AG04450 (cell line): ENCODE measurements around the gene COBLL1. TPM values are rescaled to one million over a fixed set of nuclear protein-coding genes. Genes with fewer than 3 reads are reported as not detected.

ENCODE experiments used
- CTCF ChIA-PET: fragments of 300-600, 350-600 bp; formaldehyde crosslinking; extraction: SDS; loops from one replicate; lab custom pipeline; 2022; ENCODE audit warnings: antibody characterized with exemption, inconsistent platforms; lab: Charles Lee
- POLR2A ChIA-PET: fragments of 350-600 bp; formaldehyde crosslinking; extraction: SDS; loops from one replicate; lab custom pipeline; 2021; ENCODE audit warnings: antibody characterized with exemption, inconsistent platforms; lab: Yijun Ruan, JAX
- DNase-seq: peaks from one replicate; pipeline ENCODE4 v3.0.0-alpha.2; 2011; ENCODE audit warnings: low read depth, low spot score
- H3K27ac ChIP-seq: one replicate; pipeline ENCODE4 v1.5.1; 2012; ENCODE audit warnings: low read depth, low read length, control low read depth
- H3K27me3 ChIP-seq: one replicate; pipeline ENCODE4 v1.6.0; 2012; ENCODE audit warnings: low read length; ENCODE audit not compliant: control insufficient read depth, insufficient read depth
- H3K4me3 ChIP-seq: 2 replicates; pipeline ENCODE4 v1.5.1; 2011; ENCODE audit warnings: mild to moderate bottlenecking, low read depth, low read length, control low read depth
- H3K9me3 ChIP-seq: 2 replicates; pipeline ENCODE4 v1.5.1; 2012; ENCODE audit warnings: low read length; ENCODE audit not compliant: control insufficient read depth, insufficient read depth
- CTCF ChIP-seq: IDR thresholded peaks from 2 replicates; pipeline ENCODE4 v1.5.1; 2011; ENCODE audit warnings: low read depth, low read length, control low read depth, inconsistent platforms
- polyA plus RNA-seq: library from polyadenylated mRNA; depleted of rRNA; stranded (reverse); fragments of >200 nt; gene quantifications from 2 replicates; pipeline ENCODE4 v1.2.3, GENCODE V29; 2011

COBLL1 gene
- polyA plus RNA-seq, 1 experiment, result 0.79 TPM

- no peak for TF ChIP-seq CTCF
- Histone ChIP-seq H3K27me3 (peaks cover 7% of the 10 kb centered on the region), H3K27ac (no peak overlapping the region), H3K9me3 (no peaks in the 10 kb centered on the region), H3K4me3 (peak overlapping the region; percentile 70)
- CTCF ChIA-PET, result interaction anchor here (0.6 to 2.2 kb wide), 5 partner anchors 11 to 1628 kb away, joined by 3 to 29 read pairs (median 10); no protein-coding TSS in a partner anchor
- POLR2A ChIA-PET, result no interaction called here
- DNase-seq, result no peak
These were observed 1.1 kb downstream of the COBLL1 start for GRCh38 chr2:164840458-164840929.

- CTCF ChIA-PET, result interaction anchor here (0.6 to 0.7 kb wide), 2 partner anchors 121 to 1628 kb away, joined by 3 to 8 read pairs; no protein-coding TSS in a partner anchor
- no peak overlapping the region for H3K4me3 ChIP-seq
- DNase-seq, result no peak
- POLR2A ChIA-PET, result no interaction called here
- H3K9me3 ChIP-seq, result no peaks in the 10 kb centered on the region
- peaks cover 7% of the 10 kb centered on the region for H3K27me3 ChIP-seq
- H3K27ac ChIP-seq, result no peak overlapping the region
- no peak for TF ChIP-seq CTCF
These were observed 1.6 kb downstream of the COBLL1 start for GRCh38 chr2:164839914-164840457.

- no peak for TF ChIP-seq CTCF
- POLR2A ChIA-PET, result no interaction called here
- DNase-seq, result no peak
- no peak overlapping the region for H3K4me3 ChIP-seq
- no peak overlapping the region for H3K27ac ChIP-seq
- CTCF ChIA-PET, result no interaction called here
- H3K27me3 ChIP-seq, result peaks cover 7% of the 10 kb centered on the region
- no peaks in the 10 kb centered on the region for H3K9me3 ChIP-seq
These were observed 3.8 kb downstream of the COBLL1 start for GRCh38 chr2:164837807-164838206.

GRCh38 chr2:164836907-164837306 is 4.7 kb downstream of the COBLL1 start:
- ChIA-PET POLR2A (no interaction called here), CTCF (interaction anchor here (0.7 kb wide), 1 partner anchor 156 kb away, joined by 3 read pairs; no protein-coding TSS in a partner anchor)
- DNase-seq, result no peak
- TF ChIP-seq CTCF, result no peak
- Histone ChIP-seq H3K4me3 (no peak overlapping the region), H3K27me3 (peaks cover 7% of the 10 kb centered on the region), H3K9me3 (no peaks in the 10 kb centered on the region), H3K27ac (no peak overlapping the region)

GRCh38 chr2:164835302-164835701 is 6.3 kb downstream of the COBLL1 start:
- no peak overlapping the region for H3K27ac ChIP-seq
- CTCF ChIA-PET, result no interaction called here
- no peak for DNase-seq
- POLR2A ChIA-PET, result no interaction called here
- peaks cover under 1% of the 10 kb centered on the region for H3K27me3 ChIP-seq
- no peak for TF ChIP-seq CTCF
- no peak overlapping the region for H3K4me3 ChIP-seq
- no peaks in the 10 kb centered on the region for H3K9me3 ChIP-seq
